Spleen (tissue), 11 donors: Measurements from ENCODE around the gene JPH2. TPM values are rescaled to one million over a fixed set of nuclear protein-coding genes. Genes with fewer than 3 reads are reported as not detected.

Experiments
- DNase-seq: peaks from one replicate; pipeline ENCODE4 v3.0.0-alpha.2; 2020
- H3K27ac ChIP-seq, 8 donors: fragments of 200-600 bp; sonication (generic) in 7 of 8; 1 replicate in 4 of 8; 2 replicates in 4 of 8; pipeline versions ENCODE4 v1.5.0 to v1.8.0; 2016 to 2021; ENCODE audit warnings: inconsistent platforms in 4 of 8, mild to moderate bottlenecking in 4 of 8, moderate library complexity in 1 of 8
- H3K27me3 ChIP-seq, 7 donors: fragments of 200-600 bp; sonication (generic) in 6 of 7; replicated peaks in 1 of 7; 1 replicate in 4 of 7; 2 replicates in 3 of 7; pipeline versions ENCODE4 v1.5.0 to v1.8.0; 2016 to 2021; ENCODE audit warnings: inconsistent platforms in 3 of 7, mild to moderate bottlenecking in 1 of 7
- H3K36me3 ChIP-seq, 6 donors: fragments of 200-600 bp; sonication (generic) in 5 of 6; 1 replicate in 4 of 6; 2 replicates in 2 of 6; pipeline versions ENCODE4 v1.5.0 to v1.8.0; 2016 to 2021; ENCODE audit warnings: inconsistent platforms in 2 of 6
- H3K4me1 ChIP-seq, 6 donors: fragments of 200-600 bp; sonication (generic) in 5 of 6; 1 replicate in 3 of 6; 2 replicates in 3 of 6; pipeline versions ENCODE4 v1.5.0 to v1.8.0; 2016 to 2021; ENCODE audit warnings: inconsistent platforms in 3 of 6
- H3K4me3 ChIP-seq, 8 donors: fragments of 200-600 bp; sonication (generic) in 7 of 8; 1 replicate in 4 of 8; 2 replicates in 4 of 8; pipeline versions ENCODE4 v1.5.0 to v1.8.0; 2016 to 2021; ENCODE audit warnings: inconsistent platforms in 4 of 8, mild to moderate bottlenecking in 4 of 8, moderate library complexity in 2 of 8
- H3K9me3 ChIP-seq, 8 donors: fragments of 200-600 bp; sonication (generic) in 7 of 8; 1 replicate in 4 of 8; 2 replicates in 4 of 8; pipeline versions ENCODE4 v1.5.0 to v1.8.0; 2016 to 2021; ENCODE audit warnings: inconsistent platforms in 4 of 8
- POLR2A ChIP-seq, 3 donors: fragments of 450-650 bp; IDR thresholded peaks; one replicate each; pipeline ENCODE4 v1.5.1; 2017; ENCODE audit warnings: antibody characterized with exemption in 3 of 3, mild to moderate bottlenecking in 1 of 3
- POLR2AphosphoS5 ChIP-seq, 3 donors: sonication (generic); formaldehyde crosslinking; IDR thresholded peaks; one replicate each; pipeline ENCODE4 v1.5.1; 2017; ENCODE audit warnings: antibody characterized with exemption in 3 of 3
- WGBS, 5 donors: extraction: QIAGEN DNeasy Blood & Tissue Kit in 3 of 5; methylation state at CpG; one replicate each; pipeline versions ENCODE4 v1.1.5 to v1.1.7; 2013 to 2018; 5-methylcytosine and 5-hydroxymethylcytosine counted together
- intact Hi-C: fragments of 100-400 bp; cut with DNase I; formaldehyde crosslinking; loops from one replicate; pipeline ENCODE4 v1.15.0; 2023; ENCODE audit warnings: low total_unique reads
- polyA plus RNA-seq, 3 donors: library from polyadenylated mRNA; stranded (reverse); fragments of 200-250 nt; gene quantifications; one replicate each; pipeline ENCODE4 v1.2.1, GENCODE V29; 2013
- total RNA-seq, 7 donors: library from RNA; depleted of rRNA in 3 of 7; stranded (reverse); fragments of >200 nt in 3 of 7; fragmentation: NEBNext Ultra II Directional in 4 of 7; extraction: Animal tissue kit (Norgen Biotek cat#: 25700) in 4 of 7; gene quantifications; one replicate each; pipeline versions ENCODE4 v1.1.0 to v1.2.1, GENCODE V29; 2016 to 2021
- TF ChIP-seq, protein P1 (sequence below), 11 experiments: fragments of 200-600 bp in 7 of 11; fragments of 450-650 bp in 4 of 11; sonication (generic) in 4 of 11; IDR thresholded peaks in 8 of 11; conservative IDR thresholded peaks in 3 of 11; 1 replicate in 7 of 11; 2 replicates in 4 of 11; pipeline versions ENCODE4 v1.4.0 to v1.8.0; 2016 to 2021; ENCODE audit warnings: antibody characterized with exemption in 11 of 11, inconsistent platforms in 4 of 11, mild to moderate bottlenecking in 1 of 11
- donor health status: healthy with polysubstance abuse.
- donor health status: DM: no; HTN: no; CAD: no; lungs with moderate emphysema.
- donor health status: DM: no; HTN: no; CAD: no.
- donor health status: Bipolar disorder and iron deficiency.
- donor health status: healthy.
- donor health status: DM: no; HTN: no; CAD: no.
- donor health status: DM: yes; HTN: yes; CAD: no.

Gene JPH2
- total and polyA plus RNA-seq, 10 donors: 0.50 to 4.4 (median 1.3) TPM

DNA sequence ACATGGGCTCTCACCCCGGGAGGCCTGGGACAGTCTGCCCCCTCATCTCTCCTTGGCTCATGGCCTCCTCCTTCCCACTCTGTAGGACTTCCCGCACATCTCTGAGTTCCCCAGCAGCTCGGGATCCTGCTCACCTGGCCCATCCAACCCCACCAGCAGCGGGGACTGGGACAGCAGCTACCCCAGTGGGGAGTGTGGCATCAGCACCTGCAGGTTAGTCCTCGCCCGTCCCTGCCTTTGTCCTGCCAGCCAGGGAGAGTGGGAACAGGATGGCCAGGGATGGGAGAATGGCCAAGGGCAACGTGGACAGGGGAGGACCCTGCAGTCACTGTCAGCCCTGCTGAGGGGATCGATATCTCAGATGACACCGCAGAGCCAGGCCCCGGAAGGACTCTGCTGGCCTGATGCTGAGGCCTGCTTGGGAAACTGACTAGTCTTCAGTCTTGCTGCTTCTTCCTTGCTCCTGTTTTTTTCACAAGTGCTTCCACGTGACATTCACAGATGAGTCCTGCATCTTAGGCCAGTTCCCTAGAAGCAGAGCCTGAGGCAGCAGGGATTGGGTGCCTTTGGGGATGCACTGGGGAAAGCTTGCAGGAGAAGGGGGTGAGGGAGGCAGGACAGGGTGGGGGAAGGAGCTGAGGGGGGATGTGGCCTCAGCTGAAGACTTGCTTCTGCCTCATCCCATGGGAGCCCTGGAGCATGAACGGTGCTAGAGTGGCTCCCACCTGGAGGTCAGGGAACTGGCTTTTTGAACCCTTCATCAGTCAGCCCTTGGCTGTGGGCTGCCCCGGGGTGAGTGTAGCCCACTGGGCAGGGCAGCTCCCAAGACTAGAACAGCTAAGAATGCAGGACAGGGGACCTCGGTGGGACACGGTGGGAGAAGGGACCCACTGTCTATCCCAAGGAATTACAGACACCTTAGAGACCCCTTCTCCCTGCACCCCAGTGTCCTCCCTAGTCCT, 120.1 kb downstream of the JPH2 start:
- intact Hi-C loops: no loop called here
- H3K27me3 ChIP-seq: peaks cover 0 to 47% (median 4%) of the 10 kb centered on the region in 7 donors
- WGBS, 5 donors: 86 to 89% (median 88%) methylated on average over 15 of the region's 15 CpGs
- TF ChIP-seq POLR2AphosphoS5 (IDR thresholded peaks at IDR 0.05) (no peak), POLR2A (IDR thresholded peaks at IDR 0.05) (no peak)
- TF ChIP-seq, protein P1, sequence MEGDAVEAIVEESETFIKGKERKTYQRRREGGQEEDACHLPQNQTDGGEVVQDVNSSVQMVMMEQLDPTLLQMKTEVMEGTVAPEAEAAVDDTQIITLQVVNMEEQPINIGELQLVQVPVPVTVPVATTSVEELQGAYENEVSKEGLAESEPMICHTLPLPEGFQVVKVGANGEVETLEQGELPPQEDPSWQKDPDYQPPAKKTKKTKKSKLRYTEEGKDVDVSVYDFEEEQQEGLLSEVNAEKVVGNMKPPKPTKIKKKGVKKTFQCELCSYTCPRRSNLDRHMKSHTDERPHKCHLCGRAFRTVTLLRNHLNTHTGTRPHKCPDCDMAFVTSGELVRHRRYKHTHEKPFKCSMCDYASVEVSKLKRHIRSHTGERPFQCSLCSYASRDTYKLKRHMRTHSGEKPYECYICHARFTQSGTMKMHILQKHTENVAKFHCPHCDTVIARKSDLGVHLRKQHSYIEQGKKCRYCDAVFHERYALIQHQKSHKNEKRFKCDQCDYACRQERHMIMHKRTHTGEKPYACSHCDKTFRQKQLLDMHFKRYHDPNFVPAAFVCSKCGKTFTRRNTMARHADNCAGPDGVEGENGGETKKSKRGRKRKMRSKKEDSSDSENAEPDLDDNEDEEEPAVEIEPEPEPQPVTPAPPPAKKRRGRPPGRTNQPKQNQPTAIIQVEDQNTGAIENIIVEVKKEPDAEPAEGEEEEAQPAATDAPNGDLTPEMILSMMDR (IDR thresholded peaks at IDR 0.05 in 8 of 11, conservative IDR thresholded peaks at IDR 0.05 in 3 of 11): no peak
- no peak overlapping the region for H3K4me3 ChIP-seq
- H3K36me3 ChIP-seq: no peaks in the 10 kb centered on the region
- peak; percentile 72 for DNase-seq
- no peaks in the 10 kb centered on the region for H3K9me3 ChIP-seq
- H3K4me1 ChIP-seq: peaks cover 3 to 48% (median 25%) of the 10 kb centered on the region in 6 donors
- no peak overlapping the region for H3K27ac ChIP-seq

DNA sequence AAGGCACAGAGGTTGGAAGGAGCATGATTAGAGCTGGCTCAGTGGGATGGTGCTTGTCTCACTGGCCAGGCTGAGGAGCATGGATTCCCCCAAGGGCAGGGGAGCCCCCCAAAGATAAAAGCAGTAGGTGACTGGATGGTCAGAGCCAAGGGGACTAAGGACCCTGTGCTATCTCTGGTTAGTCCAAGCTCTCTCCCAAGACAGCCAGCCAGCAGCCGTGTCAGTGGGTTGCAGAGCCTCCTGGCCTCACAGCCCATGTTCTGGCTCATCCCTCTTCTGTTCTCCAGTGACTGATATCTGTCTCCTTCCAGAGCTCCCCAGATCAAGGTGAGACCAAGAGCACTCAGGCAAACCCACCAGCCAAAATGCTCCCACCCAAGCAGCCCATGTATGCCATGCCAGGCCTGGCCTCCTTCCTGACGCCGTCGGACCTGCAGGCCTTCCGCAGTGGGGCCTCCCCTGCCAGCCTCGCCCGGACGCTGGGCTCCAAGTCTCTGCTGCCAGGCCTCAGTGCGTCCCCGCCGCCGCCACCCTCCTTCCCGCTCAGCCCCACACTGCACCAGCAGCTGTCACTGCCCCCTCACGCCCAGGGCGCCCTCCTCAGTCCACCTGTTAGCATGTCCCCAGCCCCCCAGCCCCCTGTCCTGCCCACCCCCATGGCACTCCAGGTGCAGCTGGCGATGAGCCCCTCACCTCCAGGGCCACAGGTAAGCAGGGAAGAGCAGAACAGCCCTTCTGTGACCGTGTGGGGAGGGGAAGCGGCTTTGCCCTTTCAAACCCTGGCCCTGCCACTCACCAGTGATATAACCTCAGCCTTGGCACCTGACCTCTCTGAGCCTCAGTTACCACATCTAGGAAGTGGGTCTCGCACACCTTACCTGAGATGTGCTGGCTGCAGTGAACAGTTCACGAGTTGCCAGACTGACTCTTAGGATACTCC, 121.3 kb downstream of the JPH2 start:
- peaks cover 0 to 34% (median 4%) of the 10 kb centered on the region in 7 donors for H3K27me3 ChIP-seq
- H3K4me1 ChIP-seq: peaks cover 3 to 36% (median 21%) of the 10 kb centered on the region in 6 donors
- peak; percentile 71 for DNase-seq
- H3K36me3 ChIP-seq: no peaks in the 10 kb centered on the region
- H3K9me3 ChIP-seq: no peaks in the 10 kb centered on the region
- intact Hi-C loops: no loop called here
- TF ChIP-seq POLR2AphosphoS5 (IDR thresholded peaks at IDR 0.05) (no peak), POLR2A (IDR thresholded peaks at IDR 0.05) (no peak)
- TF ChIP-seq, protein P1 (IDR thresholded peaks at IDR 0.05 in 8 of 11, conservative IDR thresholded peaks at IDR 0.05 in 3 of 11): no peak
- 90 to 98% (median 95%) methylated on average over 19 to 20 of the region's 20 CpGs for WGBS, 5 donors
- no peak overlapping the region for H3K27ac ChIP-seq
- no peak overlapping the region for H3K4me3 ChIP-seq

DNA sequence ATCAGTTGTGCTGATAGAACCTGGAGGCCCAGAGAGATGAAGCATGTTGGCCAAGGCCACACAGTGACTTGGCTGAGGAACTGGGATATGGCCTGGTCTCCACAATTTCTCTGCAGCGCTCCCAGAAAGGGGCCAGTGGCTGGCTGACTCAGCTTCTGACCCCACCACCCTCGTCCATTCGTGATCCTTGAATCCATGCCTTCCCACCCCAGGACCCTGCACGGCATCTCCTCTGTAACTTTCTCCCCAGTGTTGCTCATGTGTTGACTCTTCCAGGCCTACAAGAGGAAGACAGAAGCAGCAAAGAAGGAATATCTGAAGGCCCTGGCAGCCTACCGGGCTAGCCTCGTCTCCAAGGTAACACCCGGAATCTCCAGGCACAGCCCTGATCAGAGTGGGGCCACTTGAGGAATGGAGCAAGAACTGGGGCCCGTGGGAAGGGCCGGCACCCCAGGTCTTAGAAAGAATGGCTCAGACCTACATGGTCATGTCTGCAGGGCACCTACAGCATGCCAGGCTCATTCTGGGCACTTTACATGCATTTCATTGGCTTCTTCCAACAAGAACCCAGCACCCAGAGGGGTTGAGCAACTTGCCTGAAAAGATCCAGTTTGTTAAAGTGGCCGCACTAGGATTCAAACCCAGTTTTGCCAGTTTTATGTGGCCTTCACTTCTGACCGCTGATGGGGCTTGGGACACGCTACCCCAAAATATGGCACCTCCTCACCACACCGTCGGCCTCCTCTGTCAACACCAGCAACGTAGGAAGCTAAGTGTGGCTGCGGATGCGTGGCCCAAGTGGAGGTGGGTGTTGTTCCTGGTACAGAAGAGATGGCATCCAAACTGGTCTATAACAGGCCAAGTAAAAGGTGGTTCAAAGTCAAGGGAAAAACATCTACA, 122.2 kb downstream of the JPH2 start:
- Histone ChIP-seq H3K4me3 (no peak overlapping the region), H3K27me3 (peaks cover 0 to 25% (median 4%) of the 10 kb centered on the region in 7 donors), H3K9me3 (no peaks in the 10 kb centered on the region), H3K27ac (no peak overlapping the region), H3K36me3 (no peaks in the 10 kb centered on the region), H3K4me1 (peaks cover 3 to 26% (median 13%) of the 10 kb centered on the region in 6 donors)
- intact Hi-C loops: no loop called here
- WGBS, 5 donors: 91 to 95% (median 93%) methylated on average over 16 to 17 of the region's 17 CpGs
- TF ChIP-seq POLR2A (IDR thresholded peaks at IDR 0.05): no peak
- no peak for TF ChIP-seq POLR2AphosphoS5 (IDR thresholded peaks at IDR 0.05)
- TF ChIP-seq, protein P1 (IDR thresholded peaks at IDR 0.05 in 8 of 11, conservative IDR thresholded peaks at IDR 0.05 in 3 of 11): no peak
- DNase-seq: no peak

Other genes with a start within 250 kb of the JPH2 start
- 10 to 100 TPM; 28.5 to 42.0 (median 36.1) TPM for gene OSER1, start 23.6 kb upstream of the JPH2 start, total RNA-seq
- 10 to 100 TPM; 36.9 to 47.0 (median 40.6) TPM for gene OSER1, start 23.6 kb upstream of the JPH2 start, polyA plus RNA-seq
- not detected for gene GDAP1L1, start 60.1 kb upstream of the JPH2 start, total RNA-seq
- gene GDAP1L1, start 60.1 kb upstream of the JPH2 start, polyA plus RNA-seq: not detected
- gene FITM2, start 124.0 kb upstream of the JPH2 start, total RNA-seq: 1 to 10 TPM; 3.4 to 5.7 (median 5.1) TPM
- gene FITM2, start 124.0 kb upstream of the JPH2 start, polyA plus RNA-seq: 1 to 10 TPM; 1.0 to 1.6 (median 1.1) TPM
- gene R3HDML, start 149.9 kb upstream of the JPH2 start, total RNA-seq: not detected
- gene R3HDML, start 149.9 kb upstream of the JPH2 start, polyA plus RNA-seq: not detected
- not detected for gene HNF4A, start 168.5 kb upstream of the JPH2 start, total RNA-seq
- gene HNF4A, start 168.5 kb upstream of the JPH2 start, polyA plus RNA-seq: under 1 TPM in 1 of 3 donors, not detected in 2; 0.03 TPM